HG02763 (cell line): ENCODE measurements around the gene MIPOL1.
"Not testable (repeated sequence)": the region's sequence is repeated elsewhere in the genome, so short reads cannot be mapped to it uniquely, and the experiment has no call there.

Experiments used
- ATAC-seq: cut with Tn5 transposase; IDR thresholded peaks from one replicate; pipeline ENCODE4 v1.9.1; 2021; ENCODE audit warnings: mild to moderate bottlenecking, moderate library complexity; ENCODE audit not compliant: unreplicated experiment

The MIPOL1 gene

GRCh38 chr14:37384870-37385596 lies 187.3 kb downstream of the MIPOL1 start:
- no peak for ATAC-seq

DNA sequence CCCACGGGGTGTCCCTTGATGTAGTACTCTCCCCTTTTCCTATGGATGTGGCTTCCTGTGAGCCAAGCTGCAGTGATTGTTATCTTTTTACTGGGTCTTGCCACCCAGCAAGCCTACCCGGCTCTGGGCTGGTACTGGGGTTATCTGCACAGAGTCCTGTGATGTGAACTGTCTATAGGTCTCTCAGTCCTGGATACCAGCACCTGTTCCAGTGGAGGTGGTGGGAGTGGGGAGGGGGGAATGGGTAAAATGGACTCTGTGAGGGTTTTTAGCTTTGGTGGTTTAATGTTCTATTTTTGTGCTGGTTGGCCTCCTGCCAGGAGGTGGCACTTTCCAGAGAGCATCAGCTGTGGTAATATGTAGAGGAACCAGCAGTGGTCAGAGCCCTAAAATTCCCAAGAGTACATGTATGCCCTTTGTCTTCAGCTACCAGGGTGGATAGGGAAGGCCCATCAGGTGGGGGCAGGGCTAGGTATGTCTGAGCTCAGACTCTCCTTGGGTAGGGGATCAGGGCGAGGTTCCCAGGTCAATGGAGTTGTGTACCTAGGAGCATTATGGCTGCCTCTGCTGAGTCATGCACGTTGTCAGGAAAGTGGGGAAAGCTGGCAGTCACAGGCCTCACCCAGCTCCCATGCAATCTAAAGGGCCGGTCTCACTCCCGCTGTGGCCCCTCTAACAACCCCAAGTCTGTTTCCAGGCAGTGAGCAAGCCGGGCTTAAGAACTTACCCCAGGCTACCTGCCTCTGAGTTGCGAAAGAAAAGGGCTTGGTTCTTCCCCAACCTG lies 199.6 kb downstream of the MIPOL1 start:
- ATAC-seq: not testable (repeated sequence)

DNA sequence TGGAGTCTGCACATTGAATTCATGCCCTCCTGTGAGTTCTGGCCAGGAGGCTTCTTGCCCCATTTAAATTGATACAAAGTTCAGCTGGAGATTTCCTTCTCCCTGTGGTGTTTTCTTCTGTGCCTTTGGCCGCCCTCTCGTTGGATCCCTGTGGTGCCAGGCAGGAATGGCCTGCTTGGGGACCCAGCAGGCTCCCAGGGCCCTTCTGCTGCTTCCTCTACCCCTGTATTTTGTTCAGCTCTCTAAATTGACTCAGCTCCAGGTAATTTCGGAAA lies 200.1 kb downstream of the MIPOL1 start:
- ATAC-seq: no peak

DNA sequence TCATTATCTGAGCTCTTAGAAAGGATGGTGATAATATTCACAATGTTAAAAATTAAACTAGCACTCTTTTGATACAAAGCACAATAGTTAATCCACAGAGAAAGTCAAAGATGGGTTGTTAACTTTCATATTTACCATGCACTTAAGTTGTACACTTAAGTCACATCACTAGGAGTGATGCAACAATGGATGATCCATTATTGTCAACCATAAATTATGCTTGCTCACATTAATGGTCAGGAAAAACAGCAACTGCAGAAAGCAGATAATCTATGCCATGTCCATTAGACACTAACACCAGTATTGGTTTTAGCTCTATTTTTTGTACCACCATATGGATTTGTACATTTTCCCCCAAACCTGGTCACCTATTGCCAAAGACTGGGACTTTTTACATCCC lies 201.8 kb downstream of the MIPOL1 start:
- no peak for ATAC-seq

GRCh38 chr14:37401093-37401492 lies 203.4 kb downstream of the MIPOL1 start:
- no peak for ATAC-seq

- no peak for ATAC-seq
Measured at GRCh38 chr14:37403626-37404025, 205.9 kb downstream of the MIPOL1 start.

- ATAC-seq: no peak
Measured at GRCh38 chr14:37406095-37406494, 208.4 kb downstream of the MIPOL1 start.

DNA sequence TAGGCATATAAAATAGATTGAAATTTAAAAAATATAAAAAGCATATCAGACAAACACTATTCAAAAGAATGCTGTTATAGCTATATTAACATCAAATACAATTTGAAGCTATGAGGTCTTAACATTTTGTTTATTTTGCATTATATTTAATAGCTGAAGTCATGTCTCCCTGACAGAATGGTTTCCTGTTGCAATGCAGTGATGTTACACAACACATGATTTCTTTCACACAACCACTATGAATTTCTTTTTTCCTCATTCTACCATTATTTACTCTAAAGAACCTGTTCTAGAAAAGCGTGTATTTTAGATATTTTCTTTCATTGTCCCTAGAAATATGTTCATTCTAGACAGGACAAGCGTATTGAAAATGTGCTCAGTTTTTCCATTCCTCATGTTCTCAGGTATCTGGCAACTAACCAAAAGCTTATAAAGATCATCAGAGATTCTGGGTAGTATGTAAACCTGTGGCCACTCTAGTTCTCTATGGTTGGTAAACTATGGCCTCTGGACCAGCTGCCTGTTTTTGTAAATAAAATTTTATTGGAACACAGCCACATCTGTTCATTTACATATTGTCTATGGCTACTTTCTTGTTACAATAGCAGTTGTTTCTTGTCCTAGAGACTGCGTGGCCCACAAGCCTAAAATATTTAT lies 213.5 kb downstream of the MIPOL1 start:
- ATAC-seq: no peak

DNA sequence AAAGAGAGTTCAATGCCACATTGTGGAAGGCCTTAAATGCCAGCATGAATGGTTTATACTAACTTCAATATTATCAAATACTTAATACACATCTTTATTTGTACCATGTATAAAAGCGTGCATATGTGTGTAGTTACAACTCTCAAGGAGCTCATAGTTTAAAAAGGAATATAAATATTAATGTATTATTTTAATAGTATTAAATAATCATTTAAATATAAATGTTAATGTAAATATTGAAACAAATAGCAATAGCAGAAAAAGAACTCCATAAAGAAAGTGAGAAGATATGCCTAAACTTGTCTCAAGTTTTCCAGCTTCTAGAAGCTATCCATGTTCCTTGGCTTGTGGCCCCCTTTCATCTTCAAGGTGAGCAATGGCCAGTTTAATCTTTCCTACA lies 215.3 kb downstream of the MIPOL1 start:
- ATAC-seq: no peak

- ATAC-seq: no peak
Measured at GRCh38 chr14:37413504-37414003, 215.8 kb downstream of the MIPOL1 start.

- ATAC-seq: no peak
Measured at GRCh38 chr14:37416264-37416663, 218.5 kb downstream of the MIPOL1 start.

- no peak for ATAC-seq
Measured at GRCh38 chr14:37417151-37417550, 219.4 kb downstream of the MIPOL1 start.

GRCh38 chr14:37417833-37418232 lies 220.1 kb downstream of the MIPOL1 start:
- no peak for ATAC-seq

DNA sequence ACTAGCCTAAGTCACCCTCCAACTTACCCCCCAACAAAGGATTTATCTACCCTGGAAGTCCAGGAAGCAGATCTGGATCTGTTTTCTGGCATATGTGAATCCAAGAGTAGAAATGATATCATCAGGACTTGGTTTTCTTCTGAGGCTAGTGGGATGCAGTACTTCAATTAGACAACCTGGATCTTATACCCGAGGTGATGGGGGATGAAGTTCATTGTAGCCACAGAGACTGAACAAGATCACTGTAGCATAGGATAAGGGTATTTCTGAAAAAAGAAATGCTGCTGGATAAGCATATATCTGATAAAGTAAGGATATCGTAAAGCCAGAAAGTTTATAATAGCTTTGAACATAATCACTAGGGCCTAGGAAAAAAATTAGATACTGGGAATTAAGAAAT lies 222.9 kb downstream of the MIPOL1 start:
- ATAC-seq: no peak

GRCh38 chr14:37422319-37422718 lies 224.6 kb downstream of the MIPOL1 start:
- ATAC-seq: no peak

DNA sequence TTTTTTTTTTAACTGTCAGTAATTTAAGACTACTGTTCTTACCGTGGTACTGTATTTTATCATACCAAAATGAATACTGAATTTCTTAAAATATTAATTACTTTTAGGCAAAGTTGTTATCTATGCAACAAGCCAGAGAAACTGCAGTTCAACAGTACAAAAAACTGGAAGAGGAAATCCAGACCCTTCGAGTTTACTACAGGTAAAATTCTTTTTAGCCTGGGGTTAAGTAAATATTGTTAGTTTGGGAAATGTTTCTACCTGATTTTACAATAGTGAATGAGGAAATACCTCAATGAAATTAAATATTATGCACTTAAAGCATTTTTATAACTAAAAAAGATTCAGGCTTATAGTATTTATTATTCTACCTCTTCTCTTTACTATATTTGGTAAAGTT lies 225.0 kb downstream of the MIPOL1 start:
- ATAC-seq: no peak

DNA sequence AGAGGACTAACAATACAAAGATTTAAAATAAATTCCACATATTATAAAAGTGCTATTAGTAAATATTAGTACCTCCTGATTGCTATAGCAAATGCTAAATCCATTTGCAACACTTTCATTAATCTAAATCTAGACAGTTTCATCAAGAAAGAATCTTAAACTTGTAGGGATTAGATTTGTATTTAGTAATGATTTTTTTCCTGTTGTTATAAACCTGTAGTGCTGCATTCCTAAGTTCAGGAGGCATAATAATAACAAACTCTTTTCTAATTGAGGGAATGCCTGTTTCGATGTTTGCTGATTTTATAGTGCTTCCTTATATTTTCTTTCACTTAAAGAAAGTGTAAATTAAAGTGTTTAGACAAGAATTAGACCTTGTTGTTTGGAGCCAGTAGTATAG lies 231.2 kb downstream of the MIPOL1 start:
- no peak for ATAC-seq

DNA sequence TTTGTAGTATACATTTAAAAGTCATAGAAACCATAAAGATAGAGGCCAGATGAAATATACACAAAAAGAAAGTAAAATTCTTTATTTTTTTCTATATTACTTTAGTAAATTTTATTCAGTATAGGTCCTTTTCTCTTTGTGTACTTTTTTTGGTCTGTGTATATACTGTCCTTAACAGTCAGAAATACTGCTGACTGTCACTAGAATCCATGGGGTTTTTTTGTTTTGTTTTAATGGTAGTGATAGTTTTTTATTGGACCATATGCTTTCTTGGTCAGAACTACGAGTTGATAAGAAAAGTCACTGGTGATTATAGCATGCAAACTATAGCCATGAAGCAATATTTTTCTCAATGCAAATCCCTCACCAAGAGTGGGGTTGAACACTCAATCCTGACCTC lies 231.9 kb downstream of the MIPOL1 start:
- ATAC-seq: no peak

- no peak for ATAC-seq
Measured at GRCh38 chr14:37434867-37435266, 237.1 kb downstream of the MIPOL1 start.

GRCh38 chr14:37436519-37436918 lies 238.8 kb downstream of the MIPOL1 start:
- no peak for ATAC-seq

DNA sequence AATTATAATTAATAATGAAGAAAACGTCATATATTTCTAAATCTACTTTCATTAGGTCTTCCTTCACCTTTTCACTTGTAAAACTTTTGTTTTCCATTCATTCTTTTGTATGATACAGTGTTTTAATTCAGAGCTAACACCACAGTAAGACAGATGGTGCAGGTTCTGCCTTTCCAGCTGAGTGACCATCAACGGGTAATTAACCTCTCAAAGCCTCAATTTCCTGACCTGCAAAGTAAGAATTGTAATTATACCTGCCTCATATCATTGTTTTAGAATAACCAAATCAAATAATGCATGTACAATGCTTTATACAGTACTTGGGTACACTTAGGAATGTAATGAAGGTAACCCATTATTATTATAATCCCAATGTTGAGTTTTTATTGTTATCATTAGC lies 239.8 kb downstream of the MIPOL1 start:
- ATAC-seq: no peak

GRCh38 chr14:37438444-37438843 lies 240.7 kb downstream of the MIPOL1 start:
- ATAC-seq: no peak
